ENCODE results near the gene AMH. TPM values are rescaled to one million over a fixed set of nuclear protein-coding genes. Genes with fewer than 3 reads are reported as not detected.
A peak's percentile ranks its signal among the peaks of the same experiment; 100 is the strongest.

The AMH gene
- total and polyA plus RNA-seq, 2 of the 13 experiments (the other 11 are each of a cell fraction or from before 2014, with no cell fraction given), result 0.03 to 0.18 TPM

GRCh38 chr19:2242092-2242537 is 7.0 kb upstream of the AMH start (continued):
- TF ChIP-seq, protein P1, sequence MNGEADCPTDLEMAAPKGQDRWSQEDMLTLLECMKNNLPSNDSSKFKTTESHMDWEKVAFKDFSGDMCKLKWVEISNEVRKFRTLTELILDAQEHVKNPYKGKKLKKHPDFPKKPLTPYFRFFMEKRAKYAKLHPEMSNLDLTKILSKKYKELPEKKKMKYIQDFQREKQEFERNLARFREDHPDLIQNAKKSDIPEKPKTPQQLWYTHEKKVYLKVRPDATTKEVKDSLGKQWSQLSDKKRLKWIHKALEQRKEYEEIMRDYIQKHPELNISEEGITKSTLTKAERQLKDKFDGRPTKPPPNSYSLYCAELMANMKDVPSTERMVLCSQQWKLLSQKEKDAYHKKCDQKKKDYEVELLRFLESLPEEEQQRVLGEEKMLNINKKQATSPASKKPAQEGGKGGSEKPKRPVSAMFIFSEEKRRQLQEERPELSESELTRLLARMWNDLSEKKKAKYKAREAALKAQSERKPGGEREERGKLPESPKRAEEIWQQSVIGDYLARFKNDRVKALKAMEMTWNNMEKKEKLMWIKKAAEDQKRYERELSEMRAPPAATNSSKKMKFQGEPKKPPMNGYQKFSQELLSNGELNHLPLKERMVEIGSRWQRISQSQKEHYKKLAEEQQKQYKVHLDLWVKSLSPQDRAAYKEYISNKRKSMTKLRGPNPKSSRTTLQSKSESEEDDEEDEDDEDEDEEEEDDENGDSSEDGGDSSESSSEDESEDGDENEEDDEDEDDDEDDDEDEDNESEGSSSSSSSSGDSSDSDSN (CRISPR knock-in tag; IDR thresholded peaks at IDR 0.05), result peak; percentile 56; the same call in 1 of the 2 replicates
- TF ChIP-seq RARG (CRISPR knock-in tag; IDR thresholded peaks at IDR 0.05; ENCODE audit: low read depth) (no peak), CTCF (CRISPR knock-in tag; IDR thresholded peaks at IDR 0.05) (peak; percentile 31), ESRRA (CRISPR knock-in tag; IDR thresholded peaks at IDR 0.05; ENCODE audit: low read depth) (no peak), ZNF484 (CRISPR knock-in tag; IDR thresholded peaks at IDR 0.05; ENCODE audit: borderline replicate concordance, low read depth) (no peak), MED1 (CRISPR knock-in tag; IDR thresholded peaks at IDR 0.05) (peak; percentile 45; the same call in 1 of the 2 replicates), FOXA1 (IDR thresholded peaks at IDR 0.05) (no peak), FOXA1 (CRISPR knock-in tag; IDR thresholded peaks at IDR 0.05) (peak; percentile 32; the same call in 1 of the 2 replicates), ZNF143 (CRISPR knock-in tag; IDR thresholded peaks at IDR 0.05) (no peak), PATZ1 (CRISPR knock-in tag; IDR thresholded peaks at IDR 0.05) (peak; percentile 55; the same call in 1 of the 2 replicates), ZNF850 (CRISPR knock-in tag; conservative IDR thresholded peaks at IDR 0.05) (no peak), ZNF607 (CRISPR knock-in tag; IDR thresholded peaks at IDR 0.05; ENCODE audit: borderline replicate concordance) (peak; percentile 49; the same call in 1 of the 2 replicates), ARID2 (CRISPR knock-in tag; IDR thresholded peaks at IDR 0.05; ENCODE audit: borderline replicate concordance) (no peak), ZFP62 (CRISPR knock-in tag; IDR thresholded peaks at IDR 0.05) (no peak), ZBTB38 (CRISPR knock-in tag; IDR thresholded peaks at IDR 0.05) (0 out of 2 replicates have a peak, but pooled peaks have one; percentile 23), SP2 (CRISPR knock-in tag; IDR thresholded peaks at IDR 0.05) (no peak), FOSL2 (CRISPR knock-in tag; IDR thresholded peaks at IDR 0.05) (peak; percentile 70)
- TF ChIP-seq, protein P2, sequence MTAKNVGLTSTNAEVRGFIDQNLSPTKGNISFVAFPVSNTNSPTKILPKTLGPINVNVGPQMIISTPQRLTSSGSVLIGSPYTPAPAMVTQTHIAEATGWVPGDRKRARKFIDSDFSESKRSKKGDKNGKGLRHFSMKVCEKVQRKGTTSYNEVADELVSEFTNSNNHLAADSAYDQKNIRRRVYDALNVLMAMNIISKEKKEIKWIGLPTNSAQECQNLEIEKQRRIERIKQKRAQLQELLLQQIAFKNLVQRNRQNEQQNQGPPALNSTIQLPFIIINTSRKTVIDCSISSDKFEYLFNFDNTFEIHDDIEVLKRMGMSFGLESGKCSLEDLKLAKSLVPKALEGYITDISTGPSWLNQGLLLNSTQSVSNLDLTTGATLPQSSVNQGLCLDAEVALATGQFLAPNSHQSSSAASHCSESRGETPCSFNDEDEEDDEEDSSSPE (CRISPR knock-in tag; IDR thresholded peaks at IDR 0.05), result no peak
- TF ChIP-seq, protein P3, sequence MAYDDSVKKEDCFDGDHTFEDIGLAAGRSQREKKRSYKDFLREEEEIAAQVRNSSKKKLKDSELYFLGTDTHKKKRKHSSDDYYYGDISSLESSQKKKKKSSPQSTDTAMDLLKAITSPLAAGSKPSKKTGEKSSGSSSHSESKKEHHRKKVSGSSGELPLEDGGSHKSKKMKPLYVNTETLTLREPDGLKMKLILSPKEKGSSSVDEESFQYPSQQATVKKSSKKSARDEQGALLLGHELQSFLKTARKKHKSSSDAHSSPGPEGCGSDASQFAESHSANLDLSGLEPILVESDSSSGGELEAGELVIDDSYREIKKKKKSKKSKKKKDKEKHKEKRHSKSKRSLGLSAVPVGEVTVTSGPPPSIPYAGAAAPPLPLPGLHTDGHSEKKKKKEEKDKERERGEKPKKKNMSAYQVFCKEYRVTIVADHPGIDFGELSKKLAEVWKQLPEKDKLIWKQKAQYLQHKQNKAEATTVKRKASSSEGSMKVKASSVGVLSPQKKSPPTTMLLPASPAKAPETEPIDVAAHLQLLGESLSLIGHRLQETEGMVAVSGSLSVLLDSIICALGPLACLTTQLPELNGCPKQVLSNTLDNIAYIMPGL (CRISPR knock-in tag; IDR thresholded peaks at IDR 0.05; ENCODE audit: borderline replicate concordance in 1 of 2, low read depth in 1 of 2), result peak in 1 of 2 experiments; percentile 30; a peak in 1 of 4 replicates
- TF ChIP-seq, protein P4, sequence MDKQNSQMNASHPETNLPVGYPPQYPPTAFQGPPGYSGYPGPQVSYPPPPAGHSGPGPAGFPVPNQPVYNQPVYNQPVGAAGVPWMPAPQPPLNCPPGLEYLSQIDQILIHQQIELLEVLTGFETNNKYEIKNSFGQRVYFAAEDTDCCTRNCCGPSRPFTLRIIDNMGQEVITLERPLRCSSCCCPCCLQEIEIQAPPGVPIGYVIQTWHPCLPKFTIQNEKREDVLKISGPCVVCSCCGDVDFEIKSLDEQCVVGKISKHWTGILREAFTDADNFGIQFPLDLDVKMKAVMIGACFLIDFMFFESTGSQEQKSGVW (CRISPR knock-in tag; IDR thresholded peaks at IDR 0.05; ENCODE audit: borderline replicate concordance), result no peak

All from HepG2 (cell line).